A204.1 (cell line): Measurements from ENCODE around the gene FOXI2.

ENCODE experiments used
- FAIRE-seq: peaks from 2 replicates; lab custom pipeline; 2012; peaks lifted over from hg19 to GRCh38; lab: Jason Lieb, UNC

The FOXI2 gene

GRCh38 chr10:127743205-127743604, 6.2 kb downstream of the FOXI2 start:
- FAIRE-seq, result no peak

- FAIRE-seq, result no peak
Observed at GRCh38 chr10:127744956-127745355, 8.0 kb downstream of the FOXI2 start.

GRCh38 chr10:127745861-127746260, 8.9 kb downstream of the FOXI2 start:
- FAIRE-seq, result no peak

- FAIRE-seq, result no peak
Observed at GRCh38 chr10:127755753-127756152, 18.8 kb downstream of the FOXI2 start.

GRCh38 chr10:127756264-127756663, 19.3 kb downstream of the FOXI2 start:
- no peak for FAIRE-seq

- no peak for FAIRE-seq
Observed at GRCh38 chr10:127757033-127757432, 20.0 kb downstream of the FOXI2 start.

GRCh38 chr10:127759276-127759675, 22.3 kb downstream of the FOXI2 start:
- no peak for FAIRE-seq

- no peak for FAIRE-seq
Observed at GRCh38 chr10:127762925-127763324, 25.9 kb downstream of the FOXI2 start.

GRCh38 chr10:127774766-127775559, 38.0 kb downstream of the FOXI2 start:
- FAIRE-seq, result no peak

- FAIRE-seq, result no peak
Observed at GRCh38 chr10:127776816-127777215, 39.8 kb downstream of the FOXI2 start.

- no peak for FAIRE-seq
Observed at GRCh38 chr10:127781412-127781811, 44.4 kb downstream of the FOXI2 start.

- no peak for FAIRE-seq
Observed at GRCh38 chr10:127787873-127788272, 50.9 kb downstream of the FOXI2 start.

GRCh38 chr10:127790066-127790624, 53.2 kb downstream of the FOXI2 start:
- no peak for FAIRE-seq
